SJCRH30 (cell line): ENCODE results near the gene FGD2. TPM values are rescaled to one million over a fixed set of nuclear protein-coding genes. Genes with fewer than 3 reads are reported as not detected.
A peak's percentile ranks its signal among the peaks of the same experiment; 100 is the strongest.
"Not testable (repeated sequence)": the region's sequence is repeated elsewhere in the genome, so short reads cannot be mapped to it uniquely, and the experiment has no call there.

Experiments
- DNase-seq, 2 experiments: peaks; one replicate each; pipeline ENCODE4 v3.0.0-alpha.2; 2015 to 2020
- H3K27ac ChIP-seq: fragments of 250-450 bp; sonication (Bioruptor Pico); 2 replicates; pipeline ENCODE4 v1.5.1; 2020; ENCODE audit warnings: mild to moderate bottlenecking, moderate library complexity
- H3K27me3 ChIP-seq: fragments of 250-450 bp; sonication (Bioruptor Pico); 2 replicates; pipeline ENCODE4 v1.5.1; 2020; ENCODE audit warnings: mild to moderate bottlenecking, moderate library complexity
- H3K36me3 ChIP-seq: fragments of 250-450 bp; sonication (Bioruptor Pico); 2 replicates; pipeline ENCODE4 v1.5.1; 2020; ENCODE audit warnings: mild to moderate bottlenecking, moderate library complexity
- H3K4me1 ChIP-seq: fragments of 250-450 bp; sonication (Bioruptor Pico); 2 replicates; pipeline ENCODE4 v1.5.1; 2020; ENCODE audit warnings: mild to moderate bottlenecking, moderate library complexity
- H3K4me3 ChIP-seq: fragments of 250-450 bp; sonication (Bioruptor Pico); 2 replicates; pipeline ENCODE4 v1.5.1; 2020; ENCODE audit warnings: mild to moderate bottlenecking, moderate library complexity
- H3K9me3 ChIP-seq: fragments of 250-450 bp; sonication (Bioruptor Pico); replicated peaks from 2 replicates; pipeline ENCODE4 v1.5.1; 2020; ENCODE audit warnings: mild to moderate bottlenecking, moderate library complexity
- total RNA-seq: library from RNA; depleted of rRNA; stranded (reverse); fragments of >200 nt; shearing (Covaris generic); gene quantifications from 2 replicates; pipeline ENCODE4 v1.2.3, GENCODE V29; 2014

The FGD2 gene
- total RNA-seq, 1 experiment from 2014 or later, result not detected

DNA sequence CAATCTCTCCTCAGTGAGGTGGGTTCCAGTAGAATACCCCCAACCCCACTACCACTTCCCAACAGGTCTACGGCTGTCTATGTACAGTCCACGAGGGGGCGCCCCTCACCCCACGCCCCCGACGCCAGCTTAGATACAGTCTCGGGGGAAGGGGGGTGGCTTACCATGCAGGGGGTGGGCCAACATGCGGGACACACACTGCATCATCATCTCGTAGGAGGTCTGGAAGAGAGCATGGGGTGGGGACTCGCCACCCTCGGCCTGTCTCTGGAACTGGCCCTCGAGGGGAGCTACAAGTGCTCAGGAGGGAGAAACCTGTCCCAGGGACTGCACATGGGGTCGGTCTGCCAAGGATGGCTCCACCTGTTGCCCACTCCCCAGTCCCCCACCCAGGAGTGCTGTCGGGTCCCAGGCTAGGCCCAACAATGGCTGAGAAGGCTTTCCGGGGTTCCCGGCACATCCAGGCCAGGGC lies 27.9 kb upstream of the FGD2 start:
- peaks cover 47% of the 10 kb centered on the region for H3K36me3 ChIP-seq
- H3K4me1 ChIP-seq, result peaks cover 7% of the 10 kb centered on the region; the same call in 1 of the 2 replicates
- no peaks in the 10 kb centered on the region for H3K9me3 ChIP-seq
- no peak overlapping the region for H3K27ac ChIP-seq
- H3K27me3 ChIP-seq, result no peaks in the 10 kb centered on the region
- DNase-seq, result no peak
- no peak overlapping the region for H3K4me3 ChIP-seq

DNA sequence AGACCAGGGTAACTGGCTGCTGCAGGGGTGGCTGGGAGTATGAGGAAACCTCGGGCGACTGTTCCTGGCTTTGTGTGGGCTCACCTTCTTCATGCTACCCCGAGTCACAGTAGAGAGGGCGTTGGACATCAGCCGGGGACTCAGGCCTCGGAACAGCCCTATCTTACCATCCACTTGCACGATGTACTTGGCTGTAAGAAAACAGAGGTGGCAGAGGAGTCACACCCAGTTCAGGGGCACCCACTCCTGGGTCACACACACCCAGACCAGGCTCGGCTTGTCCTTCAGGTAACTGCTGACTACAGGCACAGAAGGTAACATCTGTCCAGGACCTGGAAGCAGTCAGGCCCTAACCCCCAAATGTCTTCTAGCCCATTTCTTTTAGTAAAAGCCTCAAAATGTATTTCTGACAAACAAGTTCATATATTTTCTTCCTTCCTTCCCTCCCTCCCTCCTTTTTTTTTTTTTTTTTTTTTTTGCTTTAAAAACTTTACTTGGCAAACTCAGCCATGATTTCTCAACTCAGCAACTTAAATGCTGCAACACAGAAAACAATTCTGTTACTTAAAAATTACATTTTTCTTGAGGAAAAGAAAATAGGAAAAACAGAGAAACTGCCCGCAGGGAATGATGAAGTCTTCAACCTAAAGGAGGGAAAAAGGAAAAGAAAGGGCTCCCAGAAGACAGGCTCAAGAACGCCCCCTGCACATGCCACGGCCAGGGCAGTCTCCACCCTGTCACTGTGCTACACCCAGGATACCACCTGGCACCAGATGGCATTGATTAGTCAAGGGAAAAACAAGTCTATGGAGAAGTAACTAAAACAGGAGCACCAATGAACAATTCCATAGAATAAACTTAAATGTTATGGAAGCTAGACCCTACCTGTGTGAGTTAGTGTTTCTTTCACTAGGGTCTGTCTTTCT lies 26.8 kb upstream of the FGD2 start:
- no peaks in the 10 kb centered on the region for H3K9me3 ChIP-seq
- peaks cover 7% of the 10 kb centered on the region; the same call in 1 of the 2 replicates for H3K4me1 ChIP-seq
- no peak overlapping the region for H3K27ac ChIP-seq
- no peaks in the 10 kb centered on the region for H3K27me3 ChIP-seq
- H3K4me3 ChIP-seq, result no peak overlapping the region
- H3K36me3 ChIP-seq, result peaks cover 36% of the 10 kb centered on the region
- no peak for DNase-seq

GRCh38 chr6:36979347-36979742 lies 26.1 kb upstream of the FGD2 start:
- DNase-seq, result no peak

GRCh38 chr6:36980129-36980528 lies 25.3 kb upstream of the FGD2 start:
- Histone ChIP-seq H3K36me3 (peaks cover 21% of the 10 kb centered on the region; the same call in 1 of the 2 replicates), H3K4me1 (no peaks in the 10 kb centered on the region), H3K4me3 (no peak overlapping the region), H3K27me3 (no peaks in the 10 kb centered on the region), H3K27ac (no peak overlapping the region), H3K9me3 (no peaks in the 10 kb centered on the region)
- DNase-seq, result no peak

More at GRCh38 chr6:36979347-36979742, 26.1 kb upstream of the FGD2 start:
- no peaks in the 10 kb centered on the region for H3K27me3 ChIP-seq
- no peak overlapping the region for H3K4me3 ChIP-seq
- peaks cover 29% of the 10 kb centered on the region for H3K36me3 ChIP-seq
- H3K4me1 ChIP-seq, result peaks cover 6% of the 10 kb centered on the region; the same call in 1 of the 2 replicates
- H3K9me3 ChIP-seq, result no peaks in the 10 kb centered on the region
- no peak overlapping the region for H3K27ac ChIP-seq

DNA sequence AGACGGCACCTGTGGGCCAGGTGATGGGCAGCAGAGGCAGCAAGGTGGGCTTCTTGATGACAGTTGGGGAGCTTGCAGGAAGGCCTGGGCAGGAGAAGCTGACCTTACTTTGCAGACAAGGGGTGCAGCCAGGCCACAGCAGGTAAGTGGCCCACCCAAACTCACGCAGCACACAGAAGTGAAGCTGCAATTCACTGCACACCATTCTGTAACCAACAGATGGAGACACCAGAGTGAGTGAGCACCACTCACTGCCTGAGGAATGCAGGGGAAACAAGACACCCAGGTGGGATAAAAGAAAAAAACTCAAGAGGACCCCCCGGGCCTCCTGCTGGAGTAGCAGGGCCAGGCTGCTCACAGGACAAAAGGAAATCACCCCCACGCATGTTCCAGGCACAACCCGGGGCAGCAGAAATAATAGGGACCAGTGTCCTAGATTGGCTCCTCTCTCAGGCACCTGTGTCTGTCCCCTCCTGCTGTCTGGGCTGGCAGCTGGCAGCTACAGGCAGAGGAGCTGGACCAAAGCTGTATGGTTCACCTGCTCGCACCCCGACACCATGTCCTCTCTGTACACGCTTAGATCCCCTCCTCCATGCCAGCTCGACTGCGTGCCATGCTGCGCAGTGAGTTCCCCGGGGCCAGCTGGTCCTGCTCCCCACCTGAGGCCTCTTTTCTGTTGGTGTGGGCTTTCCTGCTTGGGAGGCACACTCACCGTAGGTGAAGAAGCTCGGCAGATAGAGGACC lies 24.4 kb upstream of the FGD2 start:
- no peak overlapping the region for H3K27ac ChIP-seq
- H3K27me3 ChIP-seq, result no peaks in the 10 kb centered on the region
- H3K4me1 ChIP-seq, result no peaks in the 10 kb centered on the region
- peaks cover 14% of the 10 kb centered on the region; the same call in 1 of the 2 replicates for H3K36me3 ChIP-seq
- H3K4me3 ChIP-seq, result no peak overlapping the region
- H3K9me3 ChIP-seq, result no peaks in the 10 kb centered on the region
- DNase-seq, result no peak

DNA sequence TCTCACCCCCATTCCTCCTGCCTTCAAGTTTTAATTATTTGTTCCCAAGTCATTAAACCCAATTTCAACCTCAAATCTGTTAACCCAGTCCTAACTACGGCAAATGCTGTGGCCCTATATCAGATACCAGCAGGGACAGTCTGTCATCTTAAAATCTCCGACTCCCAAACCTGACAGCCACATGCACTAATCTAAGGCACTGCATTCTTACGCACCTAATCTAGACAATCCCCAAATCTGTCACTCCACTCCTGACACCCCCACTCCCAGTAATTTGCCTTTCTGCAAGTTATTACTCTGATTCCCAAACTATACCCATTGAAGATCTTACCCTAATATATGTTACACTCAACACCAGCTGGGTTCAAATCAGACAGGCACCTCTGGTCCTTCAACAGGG lies 21.9 kb upstream of the FGD2 start:
- Histone ChIP-seq H3K9me3 (no peaks in the 10 kb centered on the region), H3K36me3 (no peaks in the 10 kb centered on the region), H3K4me3 (no peak overlapping the region), H3K27ac (no peak overlapping the region), H3K4me1 (peaks cover 5% of the 10 kb centered on the region; the same call in 1 of the 2 replicates), H3K27me3 (no peaks in the 10 kb centered on the region)
- DNase-seq, result no peak

DNA sequence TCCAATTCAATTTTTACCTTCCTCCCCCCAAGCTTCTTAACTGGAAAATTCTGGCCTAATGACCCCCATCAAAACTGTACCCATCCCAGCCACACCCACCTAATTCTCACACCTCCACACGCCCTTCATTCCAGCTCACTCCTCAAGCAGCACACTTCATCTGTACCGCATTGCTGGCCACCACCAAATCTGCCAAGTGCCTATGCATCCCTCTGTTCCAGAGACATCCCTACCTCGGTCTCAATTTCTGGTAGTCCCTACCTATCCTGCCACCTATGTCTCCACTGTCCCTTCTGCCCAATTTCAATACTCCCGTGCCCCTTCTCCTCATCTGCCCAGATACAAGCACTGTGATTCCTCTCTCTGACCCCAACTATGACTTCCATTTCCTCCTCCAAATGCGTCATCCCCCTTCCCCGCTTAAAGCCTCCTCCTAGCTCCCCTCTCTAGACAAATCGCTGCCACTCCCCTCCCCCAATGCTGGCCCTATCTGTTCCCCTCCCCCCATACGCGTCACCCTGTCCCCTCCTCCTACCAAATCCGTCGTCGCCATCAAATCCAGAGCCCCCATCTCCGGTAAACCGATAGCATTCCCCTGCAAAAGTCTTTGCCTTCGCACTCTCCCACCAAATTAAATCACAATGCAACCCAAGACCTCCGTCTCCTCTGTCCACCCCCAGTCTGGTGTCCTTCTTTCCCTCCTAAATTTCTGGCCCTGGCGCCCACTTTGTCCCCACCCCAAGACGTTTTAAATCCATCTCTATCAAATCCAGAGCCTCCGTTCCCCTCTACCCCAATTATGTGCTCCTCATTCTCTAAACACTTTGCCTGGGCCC lies 20.7 kb upstream of the FGD2 start:
- peaks cover 5% of the 10 kb centered on the region; the same call in 1 of the 2 replicates for H3K4me1 ChIP-seq
- H3K27me3 ChIP-seq, result no peaks in the 10 kb centered on the region
- peak; percentile 51 to 53 for DNase-seq
- H3K27ac ChIP-seq, result peak overlapping the region; percentile 91
- no peaks in the 10 kb centered on the region for H3K9me3 ChIP-seq
- peak overlapping the region; percentile 100 for H3K4me3 ChIP-seq
- no peaks in the 10 kb centered on the region for H3K36me3 ChIP-seq

GRCh38 chr6:36985417-36985807 lies 20.0 kb upstream of the FGD2 start:
- no peaks in the 10 kb centered on the region for H3K27me3 ChIP-seq
- peak in 1 of 2 experiments; percentile 27 for DNase-seq
- peak overlapping the region; percentile 91 for H3K27ac ChIP-seq
- peaks cover 5% of the 10 kb centered on the region; the same call in 1 of the 2 replicates for H3K4me1 ChIP-seq
- H3K9me3 ChIP-seq, result no peaks in the 10 kb centered on the region
- H3K4me3 ChIP-seq, result peak overlapping the region; percentile 100
- no peaks in the 10 kb centered on the region for H3K36me3 ChIP-seq

GRCh38 chr6:36985808-36986703 lies 19.4 kb upstream of the FGD2 start, which contains the start of gene MTCH1:
MTCH1 (minus strand) TSS chr6:36986196; CDS start chr6:36986173, 23 bp downstream.
- Histone ChIP-seq H3K27ac (peak within 1 kb of the TSS; percentile 91), H3K36me3 (no peaks in the 10 kb centered on the region), H3K4me3 (peak within 1 kb of the TSS; percentile 100), H3K4me1 (peaks cover 5% of the 10 kb centered on the region; the same call in 1 of the 2 replicates), H3K9me3 (no peaks in the 10 kb centered on the region), H3K27me3 (no peaks in the 10 kb centered on the region)
- peak; percentile 84 to 90 for DNase-seq

DNA sequence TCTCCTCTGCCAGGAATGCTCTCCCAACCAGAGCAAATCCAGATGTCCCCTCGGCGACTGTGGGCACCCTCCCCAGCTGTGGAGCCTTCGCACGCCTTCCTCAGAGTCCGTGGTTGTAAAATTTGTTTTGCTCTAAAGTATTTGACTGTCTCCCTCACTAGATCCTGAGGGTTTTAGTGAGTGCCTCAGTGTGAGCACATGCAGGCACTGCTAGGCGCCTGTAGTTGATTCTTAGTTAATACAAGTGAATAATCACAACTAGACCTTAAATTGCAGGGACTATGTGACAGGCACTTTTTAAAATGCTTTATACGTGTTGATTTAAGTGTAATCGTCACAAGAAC lies 18.8 kb upstream of the FGD2 start:
- Histone ChIP-seq H3K4me3 (peak overlapping the region; percentile 100), H3K27me3 (no peaks in the 10 kb centered on the region), H3K27ac (peak overlapping the region; percentile 91), H3K4me1 (peaks cover 5% of the 10 kb centered on the region; the same call in 1 of the 2 replicates), H3K36me3 (no peaks in the 10 kb centered on the region), H3K9me3 (no peaks in the 10 kb centered on the region)
- no peak for DNase-seq

DNA sequence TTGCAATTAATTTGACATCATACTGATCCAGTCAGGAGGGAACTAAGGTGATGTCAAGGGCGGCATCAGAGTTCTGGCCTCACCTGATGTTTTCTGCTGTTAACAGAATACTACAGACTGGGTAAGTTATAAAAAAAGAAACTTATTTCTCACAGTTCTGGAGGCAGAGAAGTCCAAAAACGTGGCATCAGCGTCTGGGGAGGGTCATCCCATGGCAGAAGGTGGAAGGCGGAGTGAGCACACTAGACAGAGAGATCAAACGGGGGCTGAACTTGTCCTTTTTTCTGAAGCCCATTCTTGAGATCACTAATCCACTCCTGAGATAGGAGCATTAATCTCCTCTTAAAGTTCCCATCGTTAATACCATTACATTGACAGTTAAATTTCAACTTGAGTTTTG lies 16.2 kb upstream of the FGD2 start:
- Histone ChIP-seq H3K4me3 (no peak overlapping the region), H3K27me3 (no peaks in the 10 kb centered on the region), H3K27ac (no peak overlapping the region), H3K4me1 (peaks cover 5% of the 10 kb centered on the region; the same call in 1 of the 2 replicates), H3K36me3 (no peaks in the 10 kb centered on the region), H3K9me3 (no peaks in the 10 kb centered on the region)
- no peak for DNase-seq

- H3K4me1 ChIP-seq, DNase-seq, H3K27ac ChIP-seq: not testable (repeated sequence)
Observed at GRCh38 chr6:36990401-36990800, 15.1 kb upstream of the FGD2 start.

More at GRCh38 chr6:36990401-36990800, 15.1 kb upstream of the FGD2 start:
- not testable (repeated sequence) for H3K4me3 ChIP-seq, H3K36me3 ChIP-seq, H3K27me3 ChIP-seq, H3K9me3 ChIP-seq
